NB4 (cell line): ENCODE results near the gene TCF12.

Experiments used
- DNase-seq: peaks from one replicate; pipeline ENCODE4 v3.0.0; 2010; ENCODE audit warnings: low read depth
- H3K4me3 ChIP-seq: one replicate; pipeline ENCODE4 v1.5.1; 2011; ENCODE audit warnings: mild to moderate bottlenecking, low read depth, low read length, moderate library complexity
- CTCF ChIP-seq: IDR thresholded peaks from one replicate; pipeline ENCODE4 v1.5.1; 2012; ENCODE audit warnings: low read depth, low read length
- MYC ChIP-seq: IDR thresholded peaks from 2 replicates; pipeline ENCODE4 v1.6.1; 2011; ENCODE audit warnings: low read depth, low read length
- POLR2A ChIP-seq: IDR thresholded peaks from 2 replicates; pipeline ENCODE4 v1.6.1; 2011; ENCODE audit warnings: mild to moderate bottlenecking; ENCODE audit not compliant: insufficient read length; ENCODE audit errors: extremely low read depth
- TF ChIP-seq, protein P1 (sequence below): IDR thresholded peaks from 2 replicates; pipeline ENCODE4 v1.6.1; 2011; ENCODE audit warnings: low read depth, low read length

The TCF12 gene

DNA sequence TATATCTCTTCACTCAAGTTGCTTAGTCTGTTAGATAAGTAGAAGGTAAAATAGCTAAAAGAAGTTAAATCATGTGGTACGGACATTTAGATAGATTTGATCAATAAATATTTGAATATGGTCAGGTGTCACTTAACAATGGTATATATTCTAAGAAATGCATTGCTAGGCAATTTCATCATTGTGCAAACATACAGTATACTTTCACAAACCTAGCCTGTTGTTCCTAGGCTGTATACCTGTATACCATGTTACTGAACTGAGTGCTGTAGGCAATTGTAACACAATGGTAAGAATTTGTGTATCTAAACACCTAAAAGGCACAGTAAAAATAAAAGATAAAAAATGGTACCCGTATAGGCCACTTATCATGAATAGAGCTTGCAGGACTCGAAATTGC is 345.1 kb downstream of the TCF12 start:
- no peak for DNase-seq
- no peak overlapping the region for H3K4me3 ChIP-seq
- TF ChIP-seq POLR2A (no peak), CTCF (no peak), MYC (no peak)
- TF ChIP-seq, protein P1, sequence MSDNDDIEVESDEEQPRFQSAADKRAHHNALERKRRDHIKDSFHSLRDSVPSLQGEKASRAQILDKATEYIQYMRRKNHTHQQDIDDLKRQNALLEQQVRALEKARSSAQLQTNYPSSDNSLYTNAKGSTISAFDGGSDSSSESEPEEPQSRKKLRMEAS, result no peak

GRCh38 chr15:57272771-57273357 is 354.4 kb downstream of the TCF12 start:
- DNase-seq, result no peak
- TF ChIP-seq, protein P1, result no peak
- no peak for TF ChIP-seq CTCF
- no peak for TF ChIP-seq POLR2A
- no peak for TF ChIP-seq MYC

DNA sequence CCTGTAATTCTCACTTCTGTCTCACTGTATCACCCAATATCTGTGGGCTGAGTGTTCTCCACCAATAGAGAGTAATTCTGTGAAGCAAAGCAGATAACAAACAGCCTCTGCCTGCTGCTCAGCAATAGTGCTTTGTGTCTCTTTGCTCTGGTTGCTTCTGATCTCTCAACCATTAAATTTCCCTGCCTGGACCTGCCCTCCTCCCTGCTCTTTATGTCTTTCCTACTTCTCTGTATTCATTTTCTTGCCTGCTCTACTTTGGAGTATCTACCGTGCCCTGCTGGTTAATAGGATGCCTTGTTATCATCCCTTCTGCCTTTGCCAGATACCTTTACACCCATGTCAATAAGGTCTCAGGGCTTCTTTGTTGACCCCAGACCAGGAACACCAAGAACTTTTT is 355.0 kb downstream of the TCF12 start:
- no peak overlapping the region for H3K4me3 ChIP-seq
- TF ChIP-seq, protein P1, result no peak
- no peak for TF ChIP-seq CTCF
- no peak for TF ChIP-seq MYC
- no peak for TF ChIP-seq POLR2A
- DNase-seq, result no peak

More at GRCh38 chr15:57272771-57273357, 354.4 kb downstream of the TCF12 start:
- H3K4me3 ChIP-seq, result no peak overlapping the region

- TF ChIP-seq, protein P1, result no peak
- TF ChIP-seq CTCF, result no peak
- TF ChIP-seq MYC, result no peak
- no peak for TF ChIP-seq POLR2A
- no peak overlapping the region for H3K4me3 ChIP-seq
- DNase-seq, result no peak
Observed at GRCh38 chr15:57278439-57278838, 360.0 kb downstream of the TCF12 start.

GRCh38 chr15:57280464-57280863 is 362.0 kb downstream of the TCF12 start:
- H3K4me3 ChIP-seq, result no peak overlapping the region
- TF ChIP-seq, protein P1, result no peak
- no peak for TF ChIP-seq MYC
- TF ChIP-seq POLR2A, result no peak
- no peak for TF ChIP-seq CTCF
- DNase-seq, result no peak

DNA sequence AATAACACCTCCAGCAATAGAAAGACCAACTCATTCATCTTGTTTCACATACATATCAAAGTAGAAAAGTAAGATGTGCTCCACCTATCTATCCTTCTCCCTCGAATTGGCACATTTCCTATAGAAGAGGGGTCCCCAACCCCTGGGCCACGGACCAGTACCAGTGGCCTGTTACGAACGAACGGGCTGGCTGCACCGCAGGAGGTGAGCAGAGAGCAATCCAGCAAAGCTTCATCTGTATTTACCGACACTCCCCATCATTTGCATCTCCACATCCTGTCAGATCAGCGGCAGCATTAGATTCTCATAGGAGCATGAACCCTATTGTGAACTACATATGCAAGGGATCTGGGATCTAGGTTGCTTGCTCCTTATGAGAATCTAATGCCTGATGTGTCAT is 362.9 kb downstream of the TCF12 start:
- TF ChIP-seq, protein P1, result no peak
- TF ChIP-seq POLR2A (no peak), CTCF (no peak), MYC (no peak)
- no peak for DNase-seq
- H3K4me3 ChIP-seq, result no peak overlapping the region
